Liver (tissue), 9 donors: ENCODE measurements around the gene DGKB. TPM values are rescaled to one million over a fixed set of nuclear protein-coding genes. Genes with fewer than 3 reads are reported as not detected.

ENCODE experiments used
- DNase-seq: peaks from one replicate; pipeline ENCODE4 v3.0.0-alpha.2; 2017; ENCODE audit warnings: low spot score
- H3K27ac ChIP-seq, 2 donors: one replicate each; pipeline ENCODE4 v1.7.0; 2013; ENCODE audit warnings: inconsistent platforms in 2 of 2, low read length in 2 of 2, control low read depth in 1 of 2, low read depth in 1 of 2, mild to moderate bottlenecking in 1 of 2
- H3K27me3 ChIP-seq, 4 donors: one replicate each; pipeline versions ENCODE4 v1.6.1 to v1.7.0; 2013; ENCODE audit warnings: low read length in 3 of 4, inconsistent platforms in 1 of 4, mild to moderate bottlenecking in 1 of 4, moderate library complexity in 1 of 4; ENCODE audit not compliant: control insufficient read depth in 4 of 4, insufficient read depth in 4 of 4
- H3K36me3 ChIP-seq, 4 donors: one replicate each; pipeline versions ENCODE4 v1.6.1 to v1.7.0; 2013; ENCODE audit warnings: low read length in 3 of 4, mild to moderate bottlenecking in 3 of 4, low read depth in 1 of 4, moderate library complexity in 1 of 4; ENCODE audit not compliant: control insufficient read depth in 4 of 4, insufficient read depth in 3 of 4
- H3K4me1 ChIP-seq, 4 donors: one replicate each; pipeline versions ENCODE4 v1.6.1 to v1.7.0; 2013; ENCODE audit warnings: low read length in 3 of 4, mild to moderate bottlenecking in 3 of 4, moderate library complexity in 1 of 4; ENCODE audit not compliant: control insufficient read depth in 4 of 4, insufficient read depth in 4 of 4
- H3K4me3 ChIP-seq, 3 donors: one replicate each; pipeline versions ENCODE4 v1.6.1 to v1.7.0; 2013; ENCODE audit warnings: low read length in 3 of 3, control low read depth in 1 of 3, low read depth in 1 of 3, mild to moderate bottlenecking in 1 of 3
- H3K9ac ChIP-seq, 2 donors: one replicate each; pipeline ENCODE4 v1.7.0; 2013; ENCODE audit warnings: low read length in 2 of 2, mild to moderate bottlenecking in 2 of 2, moderate library complexity in 2 of 2, control low read depth in 1 of 2, low read depth in 1 of 2
- H3K9me3 ChIP-seq, 4 donors: one replicate each; pipeline versions ENCODE4 v1.6.1 to v1.7.0; 2013; ENCODE audit warnings: low read length in 3 of 4; ENCODE audit not compliant: control insufficient read depth in 4 of 4
- ATF3 ChIP-seq: IDR thresholded peaks from 2 replicates; pipeline ENCODE4 v1.6.1; 2016; ENCODE audit warnings: antibody characterized with exemption
- EGR1 ChIP-seq, 2 donors: IDR thresholded peaks; 2 replicates each; pipeline ENCODE4 v1.6.1; 2016 to 2018; ENCODE audit warnings: antibody characterized with exemption in 2 of 2, low read depth in 2 of 2
- FOXA1 ChIP-seq: IDR thresholded peaks from 2 replicates; pipeline ENCODE4 v1.6.1; 2016; ENCODE audit warnings: antibody characterized with exemption
- FOXA2 ChIP-seq: IDR thresholded peaks from 2 replicates; pipeline ENCODE4 v1.6.1; 2016; ENCODE audit warnings: antibody characterized with exemption
- GABPA ChIP-seq, 2 donors: IDR thresholded peaks in 1 of 2; conservative IDR thresholded peaks in 1 of 2; 2 replicates each; pipeline ENCODE4 v1.6.1; 2016; ENCODE audit warnings: antibody characterized with exemption in 2 of 2, mild to moderate bottlenecking in 1 of 2, moderate library complexity in 1 of 2
- HNF4A ChIP-seq, 2 donors: conservative IDR thresholded peaks; 2 replicates each; pipeline ENCODE4 v1.6.1; 2016; ENCODE audit warnings: antibody characterized with exemption in 2 of 2, mild to moderate bottlenecking in 2 of 2
- HNF4G ChIP-seq: IDR thresholded peaks from 2 replicates; pipeline ENCODE4 v1.6.1; 2016; ENCODE audit warnings: antibody characterized with exemption
- JUND ChIP-seq, 2 donors: IDR thresholded peaks; 2 replicates each; pipeline ENCODE4 v1.6.1; 2016; ENCODE audit warnings: antibody characterized with exemption in 2 of 2
- MAX ChIP-seq: IDR thresholded peaks from 2 replicates; pipeline ENCODE4 v1.6.1; 2016; ENCODE audit warnings: antibody characterized with exemption
- NR2F2 ChIP-seq: IDR thresholded peaks from 2 replicates; pipeline ENCODE4 v1.6.1; 2016; ENCODE audit warnings: antibody characterized with exemption
- RAD21 ChIP-seq, 2 donors: IDR thresholded peaks; 2 replicates each; pipeline ENCODE4 v1.6.1; 2016; ENCODE audit warnings: antibody characterized with exemption in 2 of 2, mild to moderate bottlenecking in 2 of 2
- REST ChIP-seq: IDR thresholded peaks from 2 replicates; pipeline ENCODE4 v1.6.1; 2016; ENCODE audit warnings: antibody characterized with exemption, mild to moderate bottlenecking
- RXRA ChIP-seq, 2 donors: IDR thresholded peaks; 2 replicates each; pipeline ENCODE4 v1.6.1; 2017 to 2018; ENCODE audit warnings: antibody characterized with exemption in 2 of 2, mild to moderate bottlenecking in 1 of 2
- SP1 ChIP-seq: IDR thresholded peaks from 2 replicates; pipeline ENCODE4 v1.6.1; 2018; ENCODE audit warnings: antibody characterized with exemption, mild to moderate bottlenecking
- TAF1 ChIP-seq: conservative IDR thresholded peaks from 2 replicates; pipeline ENCODE4 v1.6.1; 2016; ENCODE audit warnings: antibody characterized with exemption, mild to moderate bottlenecking
- YY1 ChIP-seq: IDR thresholded peaks from 2 replicates; pipeline ENCODE4 v1.6.1; 2016; ENCODE audit warnings: antibody characterized with exemption, mild to moderate bottlenecking
- ZBTB33 ChIP-seq: IDR thresholded peaks from 2 replicates; pipeline ENCODE4 v1.6.1; 2016; ENCODE audit warnings: antibody characterized with exemption
- WGBS: extraction: QIAGEN DNeasy Blood & Tissue Kit; methylation state at CpG from one replicate; pipeline ENCODE4 v1.1.7; 2013; 5-methylcytosine and 5-hydroxymethylcytosine counted together
- polyA plus RNA-seq, 2 donors: library from polyadenylated mRNA; stranded (reverse) in 1 of 2; unstranded in 1 of 2; fragments of 200-250 nt in 1 of 2; fragments of >200 nt in 1 of 2; fragmentation: Nextera tagmentation in 1 of 2; extraction: Ambion mirVana in 1 of 2; gene quantifications; one replicate each; pipeline versions ENCODE4 v1.2.1 to v1.2.3, GENCODE V29; 2013 to 2015
- total RNA-seq, 2 donors: library from RNA; depleted of rRNA; stranded (reverse); fragments of >200 nt; gene quantifications; one replicate each; pipeline ENCODE4 v1.2.3, GENCODE V29; 2014
- TF ChIP-seq, protein P1 (sequence below): fragments of 150-350 bp; IDR thresholded peaks from 2 replicates; pipeline ENCODE4 v1.5.1; 2017; ENCODE audit warnings: improper control_type of control experiment, low read depth, low read length; ENCODE audit not compliant: missing input control
- donor health status: healthy.
- donor health status: healthy.
- donor health status: healthy.
- donor health status: healthy.
- donor health status: healthy.

Gene DGKB
- total and polyA plus RNA-seq, 4 donors = 0.09 to 0.42 TPM; not detected in 2

GRCh38 chr7:14714161-14714728, 188.3 kb downstream of the DGKB start:
- no peaks in the 10 kb centered on the region for H3K27me3 ChIP-seq
- TF ChIP-seq REST = no peak
- TF ChIP-seq NR2F2 = no peak
- TF ChIP-seq FOXA1 = no peak
- no peak for TF ChIP-seq EGR1 (IDR thresholded peaks at IDR 0.05; ENCODE audit: low read depth in 2 of 2)
- TF ChIP-seq FOXA2 = no peak
- TF ChIP-seq JUND (IDR thresholded peaks at IDR 0.05) = no peak
- no peak for TF ChIP-seq YY1
- peak in 1 of 2 donors; percentile 8 for TF ChIP-seq RAD21 (IDR thresholded peaks at IDR 0.05)
- TF ChIP-seq HNF4A (conservative IDR thresholded peaks at IDR 0.05) = peak; percentile 64 to 75
- peak; percentile 45 for TF ChIP-seq SP1
- TF ChIP-seq MAX = no peak
- TF ChIP-seq TAF1 = no peak
- TF ChIP-seq, protein P1, sequence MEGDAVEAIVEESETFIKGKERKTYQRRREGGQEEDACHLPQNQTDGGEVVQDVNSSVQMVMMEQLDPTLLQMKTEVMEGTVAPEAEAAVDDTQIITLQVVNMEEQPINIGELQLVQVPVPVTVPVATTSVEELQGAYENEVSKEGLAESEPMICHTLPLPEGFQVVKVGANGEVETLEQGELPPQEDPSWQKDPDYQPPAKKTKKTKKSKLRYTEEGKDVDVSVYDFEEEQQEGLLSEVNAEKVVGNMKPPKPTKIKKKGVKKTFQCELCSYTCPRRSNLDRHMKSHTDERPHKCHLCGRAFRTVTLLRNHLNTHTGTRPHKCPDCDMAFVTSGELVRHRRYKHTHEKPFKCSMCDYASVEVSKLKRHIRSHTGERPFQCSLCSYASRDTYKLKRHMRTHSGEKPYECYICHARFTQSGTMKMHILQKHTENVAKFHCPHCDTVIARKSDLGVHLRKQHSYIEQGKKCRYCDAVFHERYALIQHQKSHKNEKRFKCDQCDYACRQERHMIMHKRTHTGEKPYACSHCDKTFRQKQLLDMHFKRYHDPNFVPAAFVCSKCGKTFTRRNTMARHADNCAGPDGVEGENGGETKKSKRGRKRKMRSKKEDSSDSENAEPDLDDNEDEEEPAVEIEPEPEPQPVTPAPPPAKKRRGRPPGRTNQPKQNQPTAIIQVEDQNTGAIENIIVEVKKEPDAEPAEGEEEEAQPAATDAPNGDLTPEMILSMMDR = no peak
- TF ChIP-seq RXRA (IDR thresholded peaks at IDR 0.05) = peak; percentile 75 to 77
- TF ChIP-seq ATF3 = no peak
- TF ChIP-seq HNF4G = no peak
- no peak for TF ChIP-seq ZBTB33
- no peak for TF ChIP-seq GABPA (IDR thresholded peaks at IDR 0.05 in 1 of 2, conservative IDR thresholded peaks at IDR 0.05 in 1 of 2)
- DNase-seq = no peak
- H3K9ac ChIP-seq = peak overlapping the region in 1 of 2 donors; percentile 3
- 39% methylated on average over 3 of the region's 3 CpGs for WGBS
- H3K9me3 ChIP-seq = no peaks in the 10 kb centered on the region
- peaks cover 0 to 28% (median 17%) of the 10 kb centered on the region in 4 donors for H3K4me1 ChIP-seq
- H3K27ac ChIP-seq = peak overlapping the region in 1 of 2 donors; percentile 28
- peak overlapping the region in 1 of 3 donors; percentile 26 for H3K4me3 ChIP-seq
- H3K36me3 ChIP-seq = no peaks in the 10 kb centered on the region
